Activated naive CD8-positive, alpha-beta T cell (primary cell): ENCODE measurements around the gene FAM171A2.
"Not testable (repeated sequence)": the region's sequence is repeated elsewhere in the genome, so short reads cannot be mapped to it uniquely, and the experiment has no call there.

Source experiments
- H3K27ac Mint-ChIP-seq: one replicate; pipeline ENCODE4 v1.8.0; 2021; ENCODE audit warnings: mixed read lengths
- H3K27me3 Mint-ChIP-seq: one replicate; pipeline ENCODE4 v1.8.0; 2021; ENCODE audit warnings: mixed read lengths
- H3K36me3 Mint-ChIP-seq: one replicate; pipeline ENCODE4 v1.8.0; 2021; ENCODE audit warnings: mixed read lengths
- H3K4me1 Mint-ChIP-seq: one replicate; pipeline ENCODE4 v1.8.0; 2021; ENCODE audit warnings: low read depth, mixed read lengths
- H3K4me3 Mint-ChIP-seq: one replicate; pipeline ENCODE4 v1.8.0; 2021; ENCODE audit warnings: mild to moderate bottlenecking, mixed read lengths
- H3K9me3 Mint-ChIP-seq: one replicate; pipeline ENCODE4 v1.8.0; 2021; ENCODE audit warnings: low read depth, mixed read lengths

The FAM171A2 gene

DNA sequence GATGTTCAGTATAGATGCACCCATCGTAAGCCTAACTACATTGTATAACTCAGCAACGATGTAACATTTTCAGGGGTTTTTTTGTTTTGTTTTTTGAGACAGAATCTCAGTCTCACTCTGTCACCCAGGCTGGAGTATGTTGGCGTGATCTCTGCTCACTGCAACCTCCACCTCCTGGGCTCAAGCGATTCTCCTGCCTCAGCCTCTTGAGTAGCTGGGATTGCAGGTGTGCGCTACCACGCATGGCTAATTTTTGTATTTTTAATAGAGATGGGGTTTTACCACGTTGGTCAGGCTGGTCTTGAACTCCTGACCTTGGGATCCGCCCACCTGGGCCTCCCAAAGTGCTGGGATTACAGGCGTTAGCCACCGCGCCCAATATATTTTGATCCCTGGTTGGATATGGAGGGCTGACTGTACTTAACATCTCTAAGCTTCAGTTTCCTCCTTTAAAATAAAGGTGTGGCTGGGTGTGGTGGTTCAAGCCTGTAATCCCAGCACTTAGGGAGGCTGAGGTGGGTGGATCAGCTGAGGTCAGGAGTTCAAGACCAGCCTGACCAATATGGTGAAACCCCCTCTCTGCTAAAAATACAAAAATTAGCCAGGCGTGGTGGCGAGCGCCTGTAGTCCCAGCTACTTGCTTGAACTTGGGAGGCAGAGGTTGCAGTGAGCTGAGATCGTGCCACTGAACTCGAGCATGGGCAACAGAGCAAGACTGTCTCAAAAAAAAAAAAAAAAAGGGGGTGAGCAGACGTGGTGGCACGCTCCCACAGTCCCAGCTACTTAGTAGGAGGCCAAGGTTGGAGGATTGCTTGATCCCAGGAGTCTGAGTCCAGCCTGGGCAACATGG lies 16.2 kb downstream of the FAM171A2 start:
- H3K4me1 Mint-ChIP-seq: peaks cover 14% of the 10 kb centered on the region
- not testable (repeated sequence) for H3K9me3 Mint-ChIP-seq, H3K27me3 Mint-ChIP-seq, H3K36me3 Mint-ChIP-seq, H3K4me3 Mint-ChIP-seq, H3K27ac Mint-ChIP-seq

GRCh38 chr17:44346064-44346844 lies 17.4 kb downstream of the FAM171A2 start:
- H3K9me3 Mint-ChIP-seq: no peaks in the 10 kb centered on the region
- peaks cover 14% of the 10 kb centered on the region for H3K4me1 Mint-ChIP-seq
- H3K27ac Mint-ChIP-seq: no peak overlapping the region
- peak overlapping the region; percentile 90 for H3K4me3 Mint-ChIP-seq
- H3K27me3 Mint-ChIP-seq: no peaks in the 10 kb centered on the region
- H3K36me3 Mint-ChIP-seq: no peaks in the 10 kb centered on the region

DNA sequence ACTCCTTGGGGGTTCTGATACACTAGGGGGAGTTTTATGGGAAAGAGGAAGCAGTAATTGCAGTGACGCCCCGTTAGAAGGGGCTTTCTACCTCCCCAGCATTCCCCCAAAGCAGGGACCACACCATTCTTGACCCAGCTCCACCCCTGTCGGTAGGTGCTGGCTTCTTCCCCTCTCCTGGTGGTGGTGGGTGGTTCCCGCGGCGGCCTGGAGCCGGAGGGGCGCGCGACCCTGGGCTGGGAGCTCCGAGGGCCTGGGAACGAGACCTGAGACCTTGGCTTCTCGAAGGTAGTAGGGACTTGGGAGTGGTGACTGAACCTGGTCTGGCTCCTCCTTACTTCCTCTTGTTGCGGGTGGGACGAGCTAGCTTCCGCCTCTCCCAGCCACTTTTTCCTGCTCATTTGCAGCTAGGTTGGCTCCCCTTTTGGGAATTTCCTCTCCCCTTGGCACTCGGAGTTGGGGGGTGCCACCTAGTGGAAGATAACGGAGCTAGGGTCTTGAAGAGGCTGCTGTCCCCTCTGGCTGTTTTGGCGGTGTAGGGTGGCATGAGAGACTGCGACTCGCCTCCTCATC lies 18.1 kb downstream of the FAM171A2 start:
- Mint-ChIP-seq H3K4me3 (peak overlapping the region; percentile 90), H3K27ac (peak overlapping the region; percentile 47), H3K36me3 (no peaks in the 10 kb centered on the region), H3K9me3 (no peaks in the 10 kb centered on the region), H3K4me1 (peaks cover 12% of the 10 kb centered on the region), H3K27me3 (no peaks in the 10 kb centered on the region)

DNA sequence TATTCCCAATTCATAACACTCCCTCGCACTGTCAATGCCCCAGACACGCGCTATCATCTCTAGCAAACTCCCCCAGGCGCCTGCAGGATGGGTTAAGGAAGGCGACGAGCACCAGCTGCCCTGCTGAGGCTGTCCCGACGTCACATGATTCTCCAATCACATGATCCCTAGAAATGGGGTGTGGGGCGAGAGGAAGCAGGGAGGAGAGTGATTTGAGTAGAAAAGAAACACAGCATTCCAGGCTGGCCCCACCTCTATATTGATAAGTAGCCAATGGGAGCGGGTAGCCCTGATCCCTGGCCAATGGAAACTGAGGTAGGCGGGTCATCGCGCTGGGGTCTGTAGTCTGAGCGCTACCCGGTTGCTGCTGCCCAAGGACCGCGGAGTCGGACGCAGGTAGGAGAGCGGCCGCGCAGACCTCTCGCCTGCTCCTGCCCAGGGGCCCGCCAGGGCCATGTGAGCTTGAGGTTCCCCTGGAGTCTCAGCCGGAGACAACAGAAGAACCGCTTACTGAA lies 18.7 kb downstream of the FAM171A2 start, which contains the start of gene GRN:
Gene GRN, plus strand, starts transcription at position 364 of the 515 bp plus-strand sequence. CDS start 3,863 bp downstream, outside the sequence.
- Mint-ChIP-seq H3K4me3 (peak within 1 kb of the TSS; percentile 90), H3K4me1 (peaks cover 12% of the 10 kb centered on the region), H3K27me3 (no peaks in the 10 kb centered on the region), H3K27ac (peak within 1 kb of the TSS; percentile 47), H3K9me3 (no peaks in the 10 kb centered on the region), H3K36me3 (no peaks in the 10 kb centered on the region)

DNA sequence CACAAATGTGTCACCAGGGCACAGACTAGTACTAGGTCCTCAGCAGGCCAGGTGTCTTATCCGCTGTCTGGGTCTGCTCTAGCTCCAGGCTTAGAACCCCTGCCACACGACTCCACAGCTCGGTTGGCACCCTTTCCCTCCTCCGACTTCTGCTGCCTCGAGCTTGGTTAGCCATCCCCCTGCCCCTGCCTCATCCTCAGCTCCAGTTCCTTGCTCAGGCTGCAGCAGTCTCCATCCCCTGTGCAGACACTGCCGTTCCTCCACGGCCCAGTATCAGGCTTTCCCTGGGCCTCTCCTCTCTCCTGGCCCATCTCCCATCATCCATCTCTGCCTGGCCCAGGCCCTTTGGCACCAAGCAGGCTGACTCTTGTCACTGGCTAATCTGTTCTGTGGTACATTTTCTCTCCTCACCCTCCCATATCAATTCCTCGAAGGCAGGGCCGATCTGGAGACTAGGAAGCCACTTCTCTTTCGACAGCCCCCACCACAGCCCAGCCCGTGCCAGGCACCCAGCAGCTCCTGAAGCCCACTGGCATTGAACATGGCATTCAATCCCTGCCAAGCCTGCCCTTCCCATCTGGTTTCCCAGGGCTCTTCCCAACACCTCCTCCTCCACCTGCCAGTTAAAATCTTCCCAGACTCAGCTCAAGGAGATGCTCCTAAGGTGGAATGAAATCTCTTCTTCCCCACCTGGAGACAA lies 20.0 kb downstream of the FAM171A2 start:
- no peaks in the 10 kb centered on the region for H3K9me3 Mint-ChIP-seq
- no peak overlapping the region for H3K4me3 Mint-ChIP-seq
- no peak overlapping the region for H3K27ac Mint-ChIP-seq
- no peaks in the 10 kb centered on the region for H3K27me3 Mint-ChIP-seq
- H3K4me1 Mint-ChIP-seq: peaks cover 12% of the 10 kb centered on the region
- no peaks in the 10 kb centered on the region for H3K36me3 Mint-ChIP-seq

DNA sequence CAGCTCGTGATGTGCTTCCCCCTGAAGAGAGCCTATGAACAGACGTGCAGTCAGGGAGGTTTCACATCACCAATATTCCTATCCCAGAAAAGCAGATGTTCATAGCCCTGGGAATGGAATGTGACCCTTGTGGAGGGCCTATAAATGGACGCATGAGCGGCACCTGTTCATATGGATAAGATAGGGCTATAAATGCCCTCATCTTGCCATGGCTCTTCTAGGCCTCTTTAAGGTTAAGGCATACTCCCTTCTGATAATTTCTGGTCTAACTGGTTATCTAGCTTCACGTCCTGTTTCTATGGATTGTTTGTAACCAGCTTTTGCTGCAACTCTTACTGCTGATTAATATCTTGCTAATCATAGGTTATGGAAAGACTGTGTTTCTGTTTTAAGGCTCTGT lies 23.1 kb downstream of the FAM171A2 start:
- not testable (repeated sequence) for H3K27ac Mint-ChIP-seq, H3K4me3 Mint-ChIP-seq, H3K36me3 Mint-ChIP-seq, H3K9me3 Mint-ChIP-seq, H3K27me3 Mint-ChIP-seq, H3K4me1 Mint-ChIP-seq

DNA sequence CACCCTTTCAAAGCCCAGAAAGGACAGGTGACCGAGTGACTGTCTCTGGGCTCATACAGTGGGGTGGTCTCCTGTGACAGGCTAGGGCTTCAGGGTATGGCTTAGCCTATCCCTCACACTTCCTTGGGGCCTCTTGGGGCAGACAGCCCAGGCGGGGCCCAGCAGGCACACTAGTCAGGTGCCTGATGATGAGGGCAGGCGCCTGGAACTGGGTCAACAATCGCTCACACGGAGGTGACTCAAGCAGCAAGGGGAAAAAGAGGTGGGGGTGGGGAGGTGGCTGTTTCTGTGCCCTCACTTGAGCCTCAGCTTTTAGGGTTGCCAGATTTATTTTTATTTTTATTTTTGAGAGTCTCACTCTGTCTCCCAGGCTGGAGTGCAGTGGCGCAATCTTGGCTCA lies 25.0 kb downstream of the FAM171A2 start:
- Mint-ChIP-seq H3K4me1 (no peaks in the 10 kb centered on the region), H3K4me3 (no peak overlapping the region), H3K36me3 (no peaks in the 10 kb centered on the region), H3K9me3 (no peaks in the 10 kb centered on the region), H3K27me3 (no peaks in the 10 kb centered on the region), H3K27ac (no peak overlapping the region)

DNA sequence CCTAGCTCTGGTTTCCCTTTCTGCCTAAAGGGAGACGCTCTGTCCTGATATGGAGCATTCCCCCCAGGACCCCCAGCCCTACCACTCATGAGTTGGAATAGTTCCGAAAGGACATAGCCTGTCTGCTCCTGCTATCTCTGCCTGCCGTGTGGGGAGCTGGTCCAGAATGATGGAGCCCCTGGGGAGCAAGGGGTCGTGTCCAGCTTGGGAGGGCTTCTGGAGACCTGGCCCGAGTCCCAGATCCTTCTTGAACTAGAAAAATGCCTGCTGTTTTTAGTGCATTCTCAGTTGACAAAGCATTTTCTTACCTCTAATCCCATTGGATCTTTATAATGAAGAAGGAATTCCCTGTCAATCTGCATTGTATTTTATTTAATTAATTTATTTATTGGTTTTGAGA lies 27.7 kb downstream of the FAM171A2 start:
- Mint-ChIP-seq H3K27ac (no peak overlapping the region), H3K9me3 (no peaks in the 10 kb centered on the region), H3K4me3 (no peak overlapping the region), H3K27me3 (no peaks in the 10 kb centered on the region), H3K36me3 (no peaks in the 10 kb centered on the region), H3K4me1 (peaks cover 5% of the 10 kb centered on the region)

DNA sequence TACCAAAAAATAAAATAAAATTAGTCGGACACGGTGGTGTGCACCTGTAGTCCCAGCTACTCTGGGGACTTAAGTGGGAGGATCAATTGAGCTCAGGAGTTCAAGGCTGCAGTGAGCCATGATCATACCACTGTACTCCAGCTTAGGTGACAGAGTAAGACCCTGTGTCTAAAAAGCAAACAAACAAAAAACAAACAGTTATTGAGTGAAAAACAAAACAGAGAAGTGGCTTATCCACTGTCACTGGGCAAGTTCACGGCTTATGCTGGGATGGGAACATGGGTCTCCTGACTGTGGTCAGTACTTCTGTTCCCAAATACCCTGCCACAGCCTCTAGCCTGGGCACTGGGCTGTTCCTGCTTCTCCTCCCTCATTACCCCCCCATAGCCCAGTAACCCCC lies 28.1 kb downstream of the FAM171A2 start:
- Mint-ChIP-seq H3K27me3 (no peaks in the 10 kb centered on the region), H3K27ac (no peak overlapping the region), H3K36me3 (no peaks in the 10 kb centered on the region), H3K4me1 (peaks cover 5% of the 10 kb centered on the region), H3K4me3 (no peak overlapping the region), H3K9me3 (no peaks in the 10 kb centered on the region)

- peaks cover 5% of the 10 kb centered on the region for H3K4me1 Mint-ChIP-seq
- H3K36me3 Mint-ChIP-seq: no peaks in the 10 kb centered on the region
- H3K27me3 Mint-ChIP-seq: no peaks in the 10 kb centered on the region
- H3K27ac Mint-ChIP-seq: no peak overlapping the region
- H3K9me3 Mint-ChIP-seq: no peaks in the 10 kb centered on the region
- no peak overlapping the region for H3K4me3 Mint-ChIP-seq
Observed at GRCh38 chr17:44334727-44335126, 28.9 kb downstream of the FAM171A2 start.

- peaks cover 5% of the 10 kb centered on the region for H3K4me1 Mint-ChIP-seq
- no peaks in the 10 kb centered on the region for H3K9me3 Mint-ChIP-seq
- no peak overlapping the region for H3K4me3 Mint-ChIP-seq
- no peak overlapping the region for H3K27ac Mint-ChIP-seq
- H3K27me3 Mint-ChIP-seq: no peaks in the 10 kb centered on the region
- H3K36me3 Mint-ChIP-seq: no peaks in the 10 kb centered on the region
Observed at GRCh38 chr17:44334315-44334714, 29.3 kb downstream of the FAM171A2 start.

- H3K36me3 Mint-ChIP-seq: no peaks in the 10 kb centered on the region
- no peaks in the 10 kb centered on the region for H3K27me3 Mint-ChIP-seq
- H3K4me1 Mint-ChIP-seq: peaks cover 5% of the 10 kb centered on the region
- H3K4me3 Mint-ChIP-seq: no peak overlapping the region
- no peaks in the 10 kb centered on the region for H3K9me3 Mint-ChIP-seq
- H3K27ac Mint-ChIP-seq: no peak overlapping the region
Observed at GRCh38 chr17:44333371-44333770, 30.3 kb downstream of the FAM171A2 start.

- H3K9me3 Mint-ChIP-seq: no peaks in the 10 kb centered on the region
- no peak overlapping the region for H3K27ac Mint-ChIP-seq
- H3K4me3 Mint-ChIP-seq: no peak overlapping the region
- no peaks in the 10 kb centered on the region for H3K27me3 Mint-ChIP-seq
- no peaks in the 10 kb centered on the region for H3K36me3 Mint-ChIP-seq
- H3K4me1 Mint-ChIP-seq: peaks cover 14% of the 10 kb centered on the region
Observed at GRCh38 chr17:44331249-44331760, 32.3 kb downstream of the FAM171A2 start.

GRCh38 chr17:44330263-44330662 lies 33.4 kb downstream of the FAM171A2 start:
- not testable (repeated sequence) for H3K4me3 Mint-ChIP-seq, H3K9me3 Mint-ChIP-seq, H3K27me3 Mint-ChIP-seq, H3K27ac Mint-ChIP-seq, H3K36me3 Mint-ChIP-seq
- peaks cover 19% of the 10 kb centered on the region for H3K4me1 Mint-ChIP-seq
